ENCODE measurements around the gene RGCC. TPM values are rescaled to one million over a fixed set of nuclear protein-coding genes. Genes with fewer than 3 reads are reported as not detected.
"Not testable (repeated sequence)": the region's sequence is repeated elsewhere in the genome, so short reads cannot be mapped to it uniquely, and the experiment has no call there.

RGCC gene
- total RNA-seq, 1 experiment from 2014 or later = 2.6 TPM

- Histone ChIP-seq H4K20me1 (ENCODE audit: low read length) (no peaks in the 10 kb centered on the region), H3K9me3 (ENCODE audit: low read length) (no peaks in the 10 kb centered on the region), H3K4me2 (ENCODE audit: low read length) (no peak overlapping the region), H3F3A (ENCODE audit: low read length, unreplicated experiment) (no peaks in the 10 kb centered on the region), H3K9ac (ENCODE audit: low read length) (no peak overlapping the region), H3K27ac (ENCODE audit: low read length) (no peak overlapping the region), H3K4me3 (ENCODE audit: low read length) (no peak overlapping the region), H2AFZ (ENCODE audit: low read length) (no peak overlapping the region), H3K27me3 (ENCODE audit: low read length) (no peaks in the 10 kb centered on the region), H3K36me3 (ENCODE audit: low read depth, low read length) (no peaks in the 10 kb centered on the region), H3K79me2 (ENCODE audit: low read length) (no peaks in the 10 kb centered on the region), H3K4me1 (ENCODE audit: insufficient read depth, low read length) (no peaks in the 10 kb centered on the region), H3K9me2 (replicated peaks; ENCODE audit: low read length) (no peaks in the 10 kb centered on the region)
- BruUV-seq (replicated peaks) = no TSS peak
- DNase-seq (no peak), ATAC-seq (no peak)
- TF ChIP-seq EZH2 (IDR thresholded peaks at IDR 0.05; ENCODE audit: low read length, unreplicated experiment) = no peak
- no peak for TF ChIP-seq EZH2phosphoT487 (IDR thresholded peaks at IDR 0.05; ENCODE audit: borderline replicate concordance, low read length)
- TF ChIP-seq CTCF (conservative IDR thresholded peaks at IDR 0.05; ENCODE audit: low read depth, low read length) = no peak
- CTCF ChIA-PET = no interaction called here
- intact Hi-C loops (cut with micrococcal nuclease) = no loop called here
- POLR2A ChIA-PET (ENCODE audit: unreplicated experiment) = no interaction called here
These were observed 31.3 kb upstream of the RGCC start for GRCh38 chr13:41426047-41426446.

- Histone ChIP-seq H3K9me3 (ENCODE audit: low read length) (no peaks in the 10 kb centered on the region), H4K20me1 (ENCODE audit: low read length) (no peaks in the 10 kb centered on the region), H3K9ac (ENCODE audit: low read length) (no peak overlapping the region), H3K9me2 (replicated peaks; ENCODE audit: low read length) (no peaks in the 10 kb centered on the region), H3K4me3 (ENCODE audit: low read length) (no peak overlapping the region), H2AFZ (ENCODE audit: low read length) (no peak overlapping the region), H3K79me2 (ENCODE audit: low read length) (no peaks in the 10 kb centered on the region), H3K27ac (ENCODE audit: low read length) (no peak overlapping the region), H3K4me1 (ENCODE audit: insufficient read depth, low read length) (no peaks in the 10 kb centered on the region), H3K4me2 (ENCODE audit: low read length) (no peak overlapping the region), H3K27me3 (ENCODE audit: low read length) (no peaks in the 10 kb centered on the region), H3K36me3 (ENCODE audit: low read depth, low read length) (no peaks in the 10 kb centered on the region), H3F3A (ENCODE audit: low read length, unreplicated experiment) (no peaks in the 10 kb centered on the region)
- POLR2A ChIA-PET (ENCODE audit: unreplicated experiment) = no interaction called here
- CTCF ChIA-PET = no interaction called here
- ATAC-seq (no peak), DNase-seq (no peak)
- intact Hi-C loops (cut with micrococcal nuclease) = no loop called here
- TF ChIP-seq EZH2 (IDR thresholded peaks at IDR 0.05; ENCODE audit: low read length, unreplicated experiment) (no peak), CTCF (conservative IDR thresholded peaks at IDR 0.05; ENCODE audit: low read depth, low read length) (no peak), EZH2phosphoT487 (IDR thresholded peaks at IDR 0.05; ENCODE audit: borderline replicate concordance, low read length) (no peak)
- no TSS peak for BruUV-seq (replicated peaks)
These were observed 29.7 kb upstream of the RGCC start for GRCh38 chr13:41427666-41428065.

- H3K4me3 ChIP-seq (ENCODE audit: low read length) = no peak overlapping the region
- no peak for ATAC-seq
These were observed 29.2 kb upstream of the RGCC start for GRCh38 chr13:41428155-41428554.

GRCh38 chr13:41434030-41434429 is 23.3 kb upstream of the RGCC start:
- H3K9ac ChIP-seq (ENCODE audit: low read length); H3K4me1 ChIP-seq (ENCODE audit: insufficient read depth, low read length); intact Hi-C loops (cut with micrococcal nuclease); H3K36me3 ChIP-seq (ENCODE audit: low read depth, low read length); CTCF ChIA-PET; H3K79me2 ChIP-seq (ENCODE audit: low read length); POLR2A ChIA-PET (ENCODE audit: unreplicated experiment); BruUV-seq (replicated peaks); H3K4me2 ChIP-seq (ENCODE audit: low read length); H3K9me2 ChIP-seq (replicated peaks; ENCODE audit: low read length); H3F3A ChIP-seq (ENCODE audit: low read length, unreplicated experiment); H2AFZ ChIP-seq (ENCODE audit: low read length); H3K4me3 ChIP-seq (ENCODE audit: low read length); DNase-seq; H4K20me1 ChIP-seq (ENCODE audit: low read length); H3K27ac ChIP-seq (ENCODE audit: low read length); ATAC-seq; H3K9me3 ChIP-seq (ENCODE audit: low read length); H3K27me3 ChIP-seq (ENCODE audit: low read length): not testable (repeated sequence)

More at GRCh38 chr13:41428155-41428554, 29.2 kb upstream of the RGCC start:
- Histone ChIP-seq H3K4me1 (ENCODE audit: insufficient read depth, low read length) (no peaks in the 10 kb centered on the region), H3K9me3 (ENCODE audit: low read length) (no peaks in the 10 kb centered on the region), H4K20me1 (ENCODE audit: low read length) (no peaks in the 10 kb centered on the region), H3K27me3 (ENCODE audit: low read length) (no peaks in the 10 kb centered on the region), H3K27ac (ENCODE audit: low read length) (no peak overlapping the region), H2AFZ (ENCODE audit: low read length) (no peak overlapping the region), H3K4me2 (ENCODE audit: low read length) (no peak overlapping the region), H3K9ac (ENCODE audit: low read length) (no peak overlapping the region), H3F3A (ENCODE audit: low read length, unreplicated experiment) (no peaks in the 10 kb centered on the region), H3K79me2 (ENCODE audit: low read length) (no peaks in the 10 kb centered on the region), H3K9me2 (replicated peaks; ENCODE audit: low read length) (no peaks in the 10 kb centered on the region), H3K36me3 (ENCODE audit: low read depth, low read length) (no peaks in the 10 kb centered on the region)
- TF ChIP-seq EZH2 (IDR thresholded peaks at IDR 0.05; ENCODE audit: low read length, unreplicated experiment) (no peak), EZH2phosphoT487 (IDR thresholded peaks at IDR 0.05; ENCODE audit: borderline replicate concordance, low read length) (no peak), CTCF (conservative IDR thresholded peaks at IDR 0.05; ENCODE audit: low read depth, low read length) (no peak)
- no peak for DNase-seq
- CTCF ChIA-PET = no interaction called here
- BruUV-seq (replicated peaks) = no TSS peak
- POLR2A ChIA-PET (ENCODE audit: unreplicated experiment) = no interaction called here
- intact Hi-C loops (cut with micrococcal nuclease) = no loop called here

All from PC-3 (cell line).